ENCODE results near the gene BABAM2. TPM values are rescaled to one million over a fixed set of nuclear protein-coding genes. Genes with fewer than 3 reads are reported as not detected.

Gene BABAM2
- total RNA-seq, 1 experiment from 2014 or later = 16.3 TPM

GRCh38 chr2:27940090-27940671, 49.7 kb downstream of the BABAM2 start:
- Histone ChIP-seq H3K4me1 (ENCODE audit: insufficient read depth, low read length) (no peaks in the 10 kb centered on the region), H3F3A (ENCODE audit: low read length, unreplicated experiment) (no peaks in the 10 kb centered on the region), H3K4me3 (ENCODE audit: low read length) (no peak overlapping the region), H3K79me2 (ENCODE audit: low read length) (no peaks in the 10 kb centered on the region), H3K27ac (ENCODE audit: low read length) (no peak overlapping the region), H3K9me3 (ENCODE audit: low read length) (no peaks in the 10 kb centered on the region), H4K20me1 (ENCODE audit: low read length) (no peaks in the 10 kb centered on the region), H3K36me3 (ENCODE audit: low read depth, low read length) (no peaks in the 10 kb centered on the region), H2AFZ (ENCODE audit: low read length) (no peak overlapping the region), H3K9ac (ENCODE audit: low read length) (no peak overlapping the region), H3K4me2 (ENCODE audit: low read length) (no peak overlapping the region), H3K27me3 (ENCODE audit: low read length) (no peaks in the 10 kb centered on the region), H3K9me2 (replicated peaks; ENCODE audit: low read length) (no peaks in the 10 kb centered on the region)
- CTCF ChIA-PET = no interaction called here
- BruUV-seq (replicated peaks) = no TSS peak
- POLR2A ChIA-PET (ENCODE audit: unreplicated experiment) = no interaction called here
- intact Hi-C loops (cut with micrococcal nuclease) = no loop called here
- ATAC-seq (no peak), DNase-seq (no peak)
- TF ChIP-seq EZH2phosphoT487 (IDR thresholded peaks at IDR 0.05; ENCODE audit: borderline replicate concordance, low read length) (no peak), EZH2 (IDR thresholded peaks at IDR 0.05; ENCODE audit: low read length, unreplicated experiment) (no peak)
- TF ChIP-seq, protein P1, sequence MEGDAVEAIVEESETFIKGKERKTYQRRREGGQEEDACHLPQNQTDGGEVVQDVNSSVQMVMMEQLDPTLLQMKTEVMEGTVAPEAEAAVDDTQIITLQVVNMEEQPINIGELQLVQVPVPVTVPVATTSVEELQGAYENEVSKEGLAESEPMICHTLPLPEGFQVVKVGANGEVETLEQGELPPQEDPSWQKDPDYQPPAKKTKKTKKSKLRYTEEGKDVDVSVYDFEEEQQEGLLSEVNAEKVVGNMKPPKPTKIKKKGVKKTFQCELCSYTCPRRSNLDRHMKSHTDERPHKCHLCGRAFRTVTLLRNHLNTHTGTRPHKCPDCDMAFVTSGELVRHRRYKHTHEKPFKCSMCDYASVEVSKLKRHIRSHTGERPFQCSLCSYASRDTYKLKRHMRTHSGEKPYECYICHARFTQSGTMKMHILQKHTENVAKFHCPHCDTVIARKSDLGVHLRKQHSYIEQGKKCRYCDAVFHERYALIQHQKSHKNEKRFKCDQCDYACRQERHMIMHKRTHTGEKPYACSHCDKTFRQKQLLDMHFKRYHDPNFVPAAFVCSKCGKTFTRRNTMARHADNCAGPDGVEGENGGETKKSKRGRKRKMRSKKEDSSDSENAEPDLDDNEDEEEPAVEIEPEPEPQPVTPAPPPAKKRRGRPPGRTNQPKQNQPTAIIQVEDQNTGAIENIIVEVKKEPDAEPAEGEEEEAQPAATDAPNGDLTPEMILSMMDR (conservative IDR thresholded peaks at IDR 0.05; ENCODE audit: low read depth, low read length) = no peak

DNA sequence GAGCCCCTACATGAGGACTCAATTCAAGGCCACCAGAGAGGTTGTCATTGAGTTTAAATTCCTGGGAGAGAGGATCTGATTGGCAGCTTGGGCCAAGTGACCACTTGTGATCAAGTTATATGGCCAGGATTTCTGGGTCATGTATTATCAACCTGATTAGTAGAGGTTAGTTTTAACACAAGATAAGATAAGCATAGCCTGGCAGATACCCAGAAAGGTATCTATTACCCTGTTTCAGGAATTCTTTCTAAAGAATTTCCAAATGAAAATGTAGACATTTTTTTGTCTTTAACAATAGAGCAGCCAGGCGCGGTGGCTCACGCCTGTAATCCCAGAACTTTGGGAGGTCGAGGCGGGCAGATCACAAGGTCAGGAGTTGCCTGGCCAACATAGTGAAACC, 50.5 kb downstream of the BABAM2 start:
- H3K36me3 ChIP-seq (ENCODE audit: low read depth, low read length) = no peaks in the 10 kb centered on the region
- intact Hi-C loops (cut with micrococcal nuclease) = no loop called here
- no peak overlapping the region for H2AFZ ChIP-seq (ENCODE audit: low read length)
- CTCF ChIA-PET = no interaction called here
- no peak for TF ChIP-seq EZH2 (IDR thresholded peaks at IDR 0.05; ENCODE audit: low read length, unreplicated experiment)
- TF ChIP-seq EZH2phosphoT487 (IDR thresholded peaks at IDR 0.05; ENCODE audit: borderline replicate concordance, low read length) = no peak
- TF ChIP-seq, protein P1 (conservative IDR thresholded peaks at IDR 0.05; ENCODE audit: low read depth, low read length) = no peak
- H3K27ac ChIP-seq (ENCODE audit: low read length) = no peak overlapping the region
- H3K79me2 ChIP-seq (ENCODE audit: low read length) = no peaks in the 10 kb centered on the region
- POLR2A ChIA-PET (ENCODE audit: unreplicated experiment) = no interaction called here
- H4K20me1 ChIP-seq (ENCODE audit: low read length) = no peaks in the 10 kb centered on the region
- no peaks in the 10 kb centered on the region for H3K27me3 ChIP-seq (ENCODE audit: low read length)
- no peaks in the 10 kb centered on the region for H3K9me3 ChIP-seq (ENCODE audit: low read length)
- DNase-seq (no peak), ATAC-seq (no peak)
- H3K4me1 ChIP-seq (ENCODE audit: insufficient read depth, low read length) = no peaks in the 10 kb centered on the region
- H3K9ac ChIP-seq (ENCODE audit: low read length) = no peak overlapping the region
- no peak overlapping the region for H3K4me2 ChIP-seq (ENCODE audit: low read length)
- BruUV-seq (replicated peaks) = no TSS peak
- no peaks in the 10 kb centered on the region for H3F3A ChIP-seq (ENCODE audit: low read length, unreplicated experiment)
- H3K4me3 ChIP-seq (ENCODE audit: low read length) = no peak overlapping the region
- no peaks in the 10 kb centered on the region for H3K9me2 ChIP-seq (replicated peaks; ENCODE audit: low read length)

- BruUV-seq (replicated peaks) = no TSS peak
- CTCF ChIA-PET = no interaction called here
- H4K20me1 ChIP-seq (ENCODE audit: low read length) = no peaks in the 10 kb centered on the region
- H3K4me2 ChIP-seq (ENCODE audit: low read length) = no peak overlapping the region
- no peak for DNase-seq
- intact Hi-C loops (cut with micrococcal nuclease) = no loop called here
- H3K9me3 ChIP-seq (ENCODE audit: low read length) = no peaks in the 10 kb centered on the region
- no peak overlapping the region for H3K9ac ChIP-seq (ENCODE audit: low read length)
- H3K36me3 ChIP-seq (ENCODE audit: low read depth, low read length) = no peaks in the 10 kb centered on the region
- H3K27me3 ChIP-seq (ENCODE audit: low read length) = no peaks in the 10 kb centered on the region
- H2AFZ ChIP-seq (ENCODE audit: low read length) = no peak overlapping the region
- no peak overlapping the region for H3K4me3 ChIP-seq (ENCODE audit: low read length)
- ATAC-seq = no peak
- TF ChIP-seq, protein P1 (conservative IDR thresholded peaks at IDR 0.05; ENCODE audit: low read depth, low read length) = no peak
- TF ChIP-seq EZH2phosphoT487 (IDR thresholded peaks at IDR 0.05; ENCODE audit: borderline replicate concordance, low read length) (no peak), EZH2 (IDR thresholded peaks at IDR 0.05; ENCODE audit: low read length, unreplicated experiment) (no peak)
- H3K9me2 ChIP-seq (replicated peaks; ENCODE audit: low read length) = no peaks in the 10 kb centered on the region
- no peaks in the 10 kb centered on the region for H3K79me2 ChIP-seq (ENCODE audit: low read length)
- no peaks in the 10 kb centered on the region for H3F3A ChIP-seq (ENCODE audit: low read length, unreplicated experiment)
- H3K27ac ChIP-seq (ENCODE audit: low read length) = no peak overlapping the region
- H3K4me1 ChIP-seq (ENCODE audit: insufficient read depth, low read length) = no peaks in the 10 kb centered on the region
- POLR2A ChIA-PET (ENCODE audit: unreplicated experiment) = no interaction called here
Observed at GRCh38 chr2:27942612-27943547, 52.4 kb downstream of the BABAM2 start.

Measured in PC-3 (cell line).